ENCODE results near the gene KCNT1.

The KCNT1 gene

DNA sequence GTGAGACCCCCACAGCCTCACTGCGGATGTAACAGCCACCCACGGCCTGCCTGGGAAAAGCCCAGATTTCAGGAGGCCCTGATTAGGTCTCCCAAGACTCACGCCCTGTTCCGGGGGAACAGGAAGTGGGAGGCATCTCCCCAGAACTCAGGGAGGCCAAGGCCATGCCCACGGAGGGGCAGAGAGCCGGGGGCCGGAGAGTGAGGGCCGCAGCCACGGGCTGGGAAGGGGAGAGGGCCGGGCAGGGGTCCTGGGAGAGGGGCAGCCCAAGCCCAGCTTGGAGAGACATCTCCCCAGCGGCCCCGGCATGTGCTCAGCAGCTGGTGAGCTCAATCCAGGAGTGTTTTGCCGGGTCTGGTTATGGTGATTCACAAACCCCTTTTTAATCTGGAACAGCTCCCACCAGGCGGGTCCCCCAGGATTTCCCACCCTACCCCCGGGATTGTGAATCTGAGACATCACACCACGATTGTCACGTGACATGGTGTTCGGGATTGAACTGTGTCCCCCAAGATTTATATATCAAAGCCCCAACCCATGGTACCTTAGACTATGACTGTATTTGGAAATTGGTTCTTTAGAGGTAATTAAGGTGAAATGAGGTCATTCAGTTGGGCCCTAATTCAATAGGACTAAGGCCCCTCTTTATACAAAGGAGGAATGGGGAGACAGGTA is 26.6 kb downstream of the KCNT1 start:
- no peak for DNase-seq

DNA sequence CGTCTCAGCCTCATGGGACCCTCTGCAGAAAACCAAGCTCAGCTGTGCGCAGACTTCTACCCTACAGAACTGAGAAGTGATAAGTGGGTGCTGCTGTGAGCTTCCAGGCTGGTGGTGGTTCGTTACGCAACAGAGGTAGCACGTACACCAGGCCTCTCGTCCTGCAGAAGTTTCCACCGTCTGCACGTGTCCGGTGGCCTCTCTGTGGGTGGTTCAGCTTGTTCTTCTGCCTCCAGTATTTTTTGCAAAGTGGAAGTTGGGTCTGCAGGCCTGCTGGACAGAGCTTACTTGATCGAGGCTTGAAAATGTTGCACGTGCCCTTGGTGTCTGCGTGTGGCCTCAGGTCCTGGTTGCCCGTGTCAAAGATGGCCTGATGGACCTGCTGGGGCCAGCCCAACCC is 27.5 kb downstream of the KCNT1 start:
- peak in 1 of 2 experiments; percentile 13 for DNase-seq

GRCh38 chr9:135731454-135731853 is 29.5 kb downstream of the KCNT1 start:
- no peak for DNase-seq

DNA sequence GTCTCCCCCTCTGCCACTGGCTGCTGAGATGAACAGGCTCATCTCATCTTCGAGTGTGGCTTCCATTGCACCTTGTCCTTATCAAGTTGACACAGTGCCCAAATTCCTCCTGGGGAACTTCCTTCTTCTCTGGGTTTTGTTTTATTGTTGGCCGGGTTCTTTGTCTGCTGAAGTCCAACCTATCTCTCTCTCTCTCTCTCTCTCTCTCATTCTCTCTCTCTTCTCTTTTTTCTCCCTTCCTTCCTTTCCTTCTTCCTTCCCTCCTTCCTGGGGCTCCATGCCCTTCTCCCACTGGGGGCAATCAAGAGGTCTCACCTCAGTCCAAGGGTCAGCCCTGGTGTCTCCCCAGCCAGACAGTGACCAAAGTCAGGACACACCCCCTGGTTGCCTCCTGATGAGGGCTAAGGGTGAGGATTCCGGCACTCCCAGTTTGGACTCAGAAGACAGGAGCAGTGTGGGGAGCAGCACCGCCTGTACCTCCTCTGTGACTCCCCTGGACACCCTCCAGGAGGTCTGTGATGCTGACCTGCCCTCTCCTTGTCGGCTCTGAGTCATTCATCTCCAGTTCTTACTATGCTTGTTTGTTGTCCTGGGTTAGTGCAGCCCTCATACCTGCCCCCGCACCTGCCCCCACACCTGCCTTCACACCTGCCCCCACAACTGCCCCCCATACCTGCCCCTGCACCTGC is 30.7 kb downstream of the KCNT1 start:
- DNase-seq, result no peak

GRCh38 chr9:135734616-135735144 is 32.7 kb downstream of the KCNT1 start:
- DNase-seq, result no peak

- DNase-seq, result no peak
Measured at GRCh38 chr9:135736272-135736978, 34.4 kb downstream of the KCNT1 start.

DNA sequence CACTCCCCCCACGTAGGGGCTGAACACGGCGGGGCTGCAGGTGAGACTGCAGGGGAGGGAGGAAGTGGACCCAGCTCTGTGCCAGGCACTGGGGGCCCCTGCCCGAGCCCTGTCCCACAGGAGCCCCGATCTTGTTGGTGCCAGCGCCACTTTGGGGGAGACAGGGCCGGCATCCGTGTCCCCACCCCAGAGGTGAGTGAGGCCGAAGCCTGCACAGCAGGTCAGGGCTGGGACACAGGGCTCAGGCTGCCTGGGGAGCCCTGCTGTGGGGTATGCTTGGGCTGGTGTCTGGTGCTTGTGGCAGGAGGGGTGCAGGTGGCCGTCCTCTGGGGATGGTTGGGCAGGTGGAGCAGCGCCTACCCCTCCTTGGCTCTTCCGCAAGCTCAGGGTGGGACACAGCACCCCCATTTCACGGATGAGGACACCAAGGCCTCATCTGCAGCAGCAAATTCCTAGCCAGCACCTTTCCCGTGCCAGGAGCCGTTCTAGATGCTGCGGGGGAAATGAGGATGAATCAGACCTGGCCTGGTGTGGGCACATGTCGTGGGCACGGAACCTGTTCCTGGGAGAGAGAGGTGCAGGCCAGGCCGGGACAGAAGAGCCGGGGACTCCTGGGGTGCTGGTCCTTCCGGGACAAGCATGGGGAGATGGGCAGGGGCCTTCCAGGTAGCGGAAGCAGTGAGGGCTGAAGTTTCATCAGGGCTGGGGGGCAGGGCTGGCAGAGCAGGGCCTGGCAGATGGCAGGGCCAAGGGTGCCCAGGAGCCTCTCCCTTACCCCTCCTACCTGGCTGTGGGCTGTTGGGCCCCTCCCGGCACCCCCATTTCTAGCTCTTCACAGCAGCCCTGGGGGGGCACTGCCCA is 35.2 kb downstream of the KCNT1 start:
- no peak for DNase-seq

DNA sequence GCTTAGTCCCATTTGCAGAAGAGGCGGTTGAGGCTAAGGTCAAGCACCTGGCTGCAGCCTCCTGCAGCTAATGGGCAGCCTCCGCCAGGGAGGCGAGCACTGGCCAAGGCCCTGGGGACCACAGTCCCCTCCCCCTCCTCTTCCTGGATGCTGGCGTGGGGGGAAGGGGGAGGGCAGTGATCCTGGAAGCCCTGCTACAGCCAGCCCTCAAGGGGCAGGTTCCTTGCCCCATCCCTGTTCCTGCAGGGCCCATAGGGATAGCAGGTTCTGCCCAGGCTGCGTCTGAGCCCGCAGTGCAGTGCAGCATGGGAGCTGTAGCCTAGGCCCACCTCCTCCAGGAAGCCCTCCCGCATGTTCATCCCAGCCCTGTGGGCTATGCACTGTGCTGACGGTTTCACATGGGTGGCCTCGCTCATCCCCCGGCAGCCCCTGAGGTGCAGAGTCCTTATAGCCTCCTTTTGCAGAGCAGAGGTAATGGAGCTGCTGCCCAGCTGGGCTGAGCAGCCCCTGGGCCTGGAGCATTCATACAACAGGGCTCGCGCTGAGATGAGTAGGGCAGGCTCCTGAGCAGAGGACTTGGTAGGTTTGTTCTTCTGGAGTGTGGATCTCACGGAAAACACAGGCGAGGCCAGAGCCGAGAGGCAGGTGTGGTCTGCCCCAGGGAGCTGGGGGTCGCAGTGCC is 36.0 kb downstream of the KCNT1 start:
- DNase-seq, result no peak

DNA sequence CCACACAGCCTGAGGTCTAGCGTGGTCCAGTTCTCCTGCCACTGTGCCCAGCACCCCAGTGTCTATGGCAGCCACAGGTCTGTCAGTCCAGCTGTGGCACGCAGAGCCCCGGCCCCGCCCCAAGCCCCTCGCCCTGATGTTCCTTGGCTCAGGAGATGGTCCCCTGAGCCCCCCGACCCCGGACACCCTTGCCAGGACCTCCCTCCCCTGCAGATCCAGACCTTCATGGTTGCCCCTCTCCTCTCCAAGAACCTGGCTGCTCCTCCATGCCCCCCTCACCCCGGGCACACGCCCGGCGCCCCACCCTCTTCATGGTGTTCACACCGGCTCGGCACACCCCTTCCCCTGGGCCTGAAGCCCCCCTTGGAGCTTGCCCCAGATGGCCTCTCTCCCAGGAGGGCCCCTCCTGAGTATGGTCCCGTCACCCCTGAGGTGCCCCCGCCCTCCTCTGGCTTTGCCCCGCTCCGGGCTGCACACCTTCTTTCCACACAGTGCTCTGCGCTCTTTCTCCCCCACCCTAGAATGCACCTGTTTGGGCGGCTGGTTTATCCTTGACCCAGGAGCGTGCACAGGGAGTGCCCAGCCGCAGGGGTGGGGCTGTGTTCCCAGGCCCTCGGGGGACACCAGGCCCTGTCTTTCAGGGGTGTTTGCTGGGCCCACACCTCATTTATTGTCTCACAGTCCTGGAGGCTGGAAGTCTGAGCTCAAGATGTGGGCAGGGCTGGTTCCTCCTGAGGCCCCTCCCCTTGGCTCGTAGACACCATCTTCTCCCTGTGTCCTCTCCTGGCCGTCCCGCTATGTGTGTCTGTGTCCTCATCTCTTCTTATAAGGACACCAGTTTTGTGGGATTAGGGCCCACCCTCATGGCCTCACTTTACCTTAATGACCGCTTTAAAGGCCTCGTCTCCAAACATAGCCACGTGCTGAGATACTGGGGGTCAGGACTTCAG is 37.6 kb downstream of the KCNT1 start:
- no peak for DNase-seq

DNA sequence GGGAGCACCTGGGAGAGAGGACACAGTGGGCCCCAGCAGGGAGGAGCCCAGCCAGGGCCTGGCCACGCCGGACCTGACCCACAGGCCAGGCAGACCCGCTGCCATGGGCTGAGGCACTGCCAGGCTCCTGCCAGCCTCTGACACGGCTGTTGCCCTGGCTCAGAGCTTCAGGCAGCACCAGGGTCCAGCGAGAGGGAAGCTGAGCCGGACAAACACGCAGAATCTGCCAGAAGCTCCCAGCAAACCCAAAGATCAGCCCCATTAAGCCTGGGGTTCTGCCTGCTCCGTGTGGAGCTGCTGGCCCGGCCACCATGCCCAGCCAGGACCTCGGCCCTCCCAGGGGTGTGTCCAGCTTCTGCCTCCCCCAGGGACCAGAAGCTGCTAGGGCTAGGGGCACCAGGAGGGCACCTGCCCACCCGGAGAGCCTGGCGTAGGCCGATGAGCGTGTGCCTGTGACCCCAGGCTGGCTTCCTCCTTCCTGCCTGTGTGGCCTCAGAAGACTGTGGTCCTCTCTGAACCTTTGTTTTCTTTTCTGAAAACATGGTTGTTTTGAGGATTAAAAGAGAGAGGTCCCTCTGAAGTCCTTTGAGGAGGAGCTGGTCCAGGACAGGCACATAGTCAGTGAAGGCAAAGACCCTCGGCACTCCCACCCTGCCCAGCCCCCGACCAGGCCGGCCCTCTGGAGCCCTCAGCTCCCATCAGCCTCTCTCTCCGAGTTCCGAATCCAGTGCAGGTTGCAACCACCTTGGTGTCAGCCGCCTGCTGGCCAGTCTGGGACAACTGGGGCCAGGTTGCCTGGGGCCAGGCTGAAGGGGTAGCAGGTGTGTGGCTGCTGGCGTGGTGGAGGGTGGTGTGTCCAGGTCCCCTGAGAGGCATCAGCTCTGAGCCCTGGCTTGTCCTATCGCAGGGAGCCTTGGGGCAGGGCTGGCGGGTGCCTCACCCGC is 39.6 kb downstream of the KCNT1 start:
- no peak for DNase-seq

- DNase-seq, result no peak
Measured at GRCh38 chr9:135743021-135743420, 41.0 kb downstream of the KCNT1 start.

DNA sequence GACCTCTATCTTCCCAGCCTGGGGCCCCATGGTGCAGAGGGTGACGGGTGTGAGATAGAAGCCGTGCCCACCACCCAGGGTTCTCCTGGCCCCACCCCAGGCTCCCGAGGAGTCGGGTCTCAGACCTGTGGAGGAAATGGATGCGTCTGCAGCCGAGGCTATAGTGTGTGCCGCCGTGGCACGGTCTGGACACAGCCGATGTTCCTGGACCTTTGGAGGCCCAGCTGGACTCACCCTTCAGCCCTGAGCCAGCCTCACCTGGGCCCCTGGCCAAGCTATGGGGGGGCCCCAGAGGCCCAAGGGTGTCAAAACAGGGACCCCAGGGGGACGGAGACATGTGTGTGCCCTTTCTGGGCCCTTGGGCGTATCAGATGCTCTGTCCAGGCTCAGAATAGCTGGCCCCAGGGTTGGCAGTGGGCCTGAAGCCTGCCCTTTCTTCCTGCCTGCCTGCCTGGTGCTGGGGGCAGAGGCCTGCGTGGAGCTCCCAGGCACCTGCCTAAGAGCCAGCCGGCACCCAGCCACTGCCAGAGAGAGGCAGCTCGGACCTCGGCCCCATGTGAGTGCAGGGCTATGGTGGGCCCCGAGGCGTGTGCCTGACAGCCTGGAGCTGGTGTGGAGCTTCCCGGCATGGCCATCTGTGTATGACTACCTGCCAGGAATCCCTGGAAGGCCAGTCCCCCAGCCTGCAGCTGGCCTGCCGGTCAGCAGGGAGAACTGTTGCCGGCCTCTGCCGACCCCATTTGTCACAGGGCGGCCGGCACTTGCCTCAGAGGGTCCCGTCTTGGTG is 41.8 kb downstream of the KCNT1 start:
- no peak for DNase-seq

GRCh38 chr9:135744333-135745070 is 42.5 kb downstream of the KCNT1 start:
- DNase-seq, result no peak

- DNase-seq, result no peak
Measured at GRCh38 chr9:135745189-135745588, 43.2 kb downstream of the KCNT1 start.

- no peak for DNase-seq
Measured at GRCh38 chr9:135745686-135746324, 43.8 kb downstream of the KCNT1 start.

GRCh38 chr9:135746565-135746964 is 44.6 kb downstream of the KCNT1 start:
- no peak for DNase-seq

- no peak for DNase-seq
Measured at GRCh38 chr9:135747311-135747710, 45.3 kb downstream of the KCNT1 start.

DNA sequence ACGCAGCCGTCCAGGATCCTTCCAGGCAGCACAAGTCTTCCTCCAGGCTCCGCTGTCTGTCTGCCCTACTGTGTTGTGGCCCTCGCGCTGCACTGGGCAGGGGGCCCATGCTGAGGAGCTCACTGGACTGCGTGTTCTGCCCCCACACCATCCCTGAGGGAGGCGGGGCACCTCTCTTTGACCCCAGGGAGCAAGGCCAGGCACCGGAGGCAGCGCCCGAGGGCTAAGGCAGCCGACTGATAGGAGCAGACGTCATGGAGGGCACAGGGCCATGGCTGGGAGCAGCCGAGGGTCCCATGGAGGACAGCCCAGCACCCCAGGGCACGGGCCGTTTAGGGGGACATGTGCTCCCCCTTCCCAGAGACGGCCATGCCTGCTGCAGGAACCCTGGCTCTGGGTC is 46.7 kb downstream of the KCNT1 start:
- no peak for DNase-seq

Data from AML-193 (cell line).